Kidney tubule cell (primary cell): ENCODE data around the gene WRAP53.

Source experiments
- DNase-seq: peaks from one replicate; pipeline ENCODE4 v3.0.0-alpha.2; 2018; ENCODE audit warnings: low spot score

WRAP53 gene

DNA sequence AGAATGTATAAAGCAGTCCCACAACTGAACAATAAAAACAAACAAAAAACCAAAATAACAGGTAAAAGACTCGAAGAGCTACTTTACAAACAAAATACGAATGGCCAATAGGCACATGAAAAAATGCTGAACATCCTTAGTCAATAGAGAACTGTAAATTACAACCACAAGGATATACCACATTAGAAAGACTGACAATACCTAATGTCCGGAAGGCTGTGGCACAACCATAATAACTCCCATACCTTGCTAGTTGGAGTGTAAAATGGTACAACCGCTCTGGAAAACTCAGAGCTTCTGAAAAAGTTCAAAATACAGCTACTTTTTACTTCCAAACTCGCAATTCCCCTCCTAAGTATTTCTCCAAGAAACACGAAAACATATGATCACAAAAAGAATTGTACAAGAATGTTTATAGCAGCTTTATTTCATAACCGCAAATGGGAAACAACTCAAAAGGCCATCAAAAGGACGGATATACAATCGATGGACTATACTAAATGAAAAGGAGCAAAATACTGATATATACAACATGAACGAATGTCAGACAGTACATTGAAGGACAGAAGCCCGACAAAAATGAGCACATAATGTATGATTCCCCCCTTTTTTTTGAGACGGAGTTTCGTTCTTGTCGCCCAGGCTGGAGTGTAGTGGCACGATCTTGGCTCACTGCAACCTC lies 3.3 kb upstream of the WRAP53 start:
- no peak for DNase-seq

DNA sequence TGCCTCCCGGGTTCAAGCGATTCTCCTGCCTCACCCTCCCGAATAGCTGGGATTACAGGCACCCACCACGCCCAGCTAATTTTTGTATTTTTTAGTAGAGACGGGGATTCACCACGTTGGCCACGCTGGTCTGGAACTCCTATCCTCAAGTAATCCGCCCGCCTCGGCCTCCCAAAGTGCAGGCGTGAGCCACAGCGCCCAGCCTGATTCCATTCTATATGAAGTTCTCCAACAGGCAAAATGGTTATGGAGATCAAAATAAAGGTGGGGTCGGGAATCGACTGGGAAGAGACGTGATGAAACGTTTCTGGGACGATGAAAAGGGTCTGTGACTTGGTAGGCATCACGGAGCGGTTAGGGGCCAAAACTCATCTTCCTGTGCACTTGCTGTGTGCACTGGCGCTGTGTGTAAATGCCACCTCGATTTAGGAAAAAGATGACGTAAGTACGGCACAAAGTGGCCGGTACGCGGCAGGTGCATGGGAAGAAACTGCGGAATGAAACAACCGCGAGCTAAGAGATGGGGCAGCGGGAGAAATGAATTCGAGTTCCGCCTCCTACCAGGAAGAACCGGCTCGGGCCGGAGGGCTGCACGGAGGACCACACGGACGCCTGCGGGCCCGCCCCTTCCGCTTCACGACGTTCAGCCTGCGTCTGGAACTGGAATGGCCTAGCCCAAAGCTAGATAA lies 2.6 kb upstream of the WRAP53 start:
- peak; percentile 95 for DNase-seq

DNA sequence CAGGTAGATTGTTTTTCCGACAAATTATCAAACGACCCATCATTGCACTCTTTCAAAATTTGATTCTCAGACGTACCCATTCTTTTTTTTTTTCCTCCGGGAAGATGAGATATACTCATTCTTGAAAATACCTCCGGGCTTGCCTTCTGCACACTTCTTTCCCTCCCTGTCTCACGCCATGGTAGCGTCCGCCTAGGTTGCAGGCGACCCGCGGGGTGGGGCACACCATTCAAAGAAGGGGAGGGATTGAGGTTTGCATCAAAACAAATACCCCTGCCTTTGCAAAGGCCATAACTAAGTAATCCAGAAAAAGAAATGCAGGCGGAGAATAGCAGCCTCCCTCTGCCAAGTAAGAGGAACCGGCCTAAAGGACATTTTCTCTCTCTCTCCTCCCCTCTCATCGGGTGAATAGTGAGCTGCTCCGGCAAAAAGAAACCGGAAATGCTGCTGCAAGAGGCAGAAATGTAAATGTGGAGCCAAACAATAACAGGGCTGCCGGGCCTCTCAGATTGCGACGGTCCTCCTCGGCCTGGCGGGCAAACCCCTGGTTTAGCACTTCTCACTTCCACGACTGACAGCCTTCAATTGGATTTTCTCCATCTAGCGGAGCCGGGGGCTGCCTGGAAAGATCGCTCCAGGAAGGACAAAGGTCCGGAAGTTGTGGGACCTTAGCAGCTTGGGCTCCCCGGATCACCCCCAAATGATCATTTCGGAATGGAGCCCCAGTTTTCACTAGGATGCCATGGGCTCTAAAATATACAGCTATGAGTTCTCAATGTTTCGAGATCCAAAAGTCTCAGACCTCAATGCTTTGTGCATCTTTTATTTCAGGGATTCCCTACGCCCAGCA lies 1.8 kb upstream of the WRAP53 start:
- peak; percentile 87 for DNase-seq

DNA sequence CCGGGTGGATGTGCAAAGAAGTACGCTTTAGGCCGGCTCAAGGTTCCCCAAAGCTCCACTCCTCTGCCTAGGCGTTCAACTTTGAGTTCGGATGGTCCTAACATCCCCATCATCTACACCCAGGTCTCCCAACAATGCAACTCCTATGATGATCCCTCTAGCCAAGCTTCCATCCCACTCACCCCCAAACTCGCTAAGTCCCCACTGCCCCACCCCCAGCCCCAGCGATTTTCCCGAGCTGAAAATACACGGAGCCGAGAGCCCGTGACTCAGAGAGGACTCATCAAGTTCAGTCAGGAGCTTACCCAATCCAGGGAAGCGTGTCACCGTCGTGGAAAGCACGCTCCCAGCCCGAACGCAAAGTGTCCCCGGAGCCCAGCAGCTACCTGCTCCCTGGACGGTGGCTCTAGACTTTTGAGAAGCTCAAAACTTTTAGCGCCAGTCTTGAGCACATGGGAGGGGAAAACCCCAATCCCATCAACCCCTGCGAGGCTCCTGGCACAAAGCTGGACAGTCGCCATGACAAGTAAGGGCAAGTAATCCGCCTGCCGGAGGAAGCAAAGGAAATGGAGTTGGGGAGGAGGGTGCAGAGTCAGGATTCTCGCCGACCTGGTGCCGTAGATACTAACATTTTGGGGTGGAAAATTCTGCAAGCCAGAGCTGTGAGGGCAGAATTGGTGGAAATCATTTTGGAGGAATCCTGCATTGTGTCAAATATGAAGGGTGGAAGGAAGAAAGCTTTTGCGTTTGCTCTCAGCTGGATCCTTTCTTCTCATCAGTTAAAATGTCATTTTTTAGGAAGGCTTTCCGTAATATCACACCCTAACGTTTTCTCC lies 987 bp upstream of the WRAP53 start, which contains the start of gene TP53:
TP53 (minus strand) TSS at position 419 of the 836 bp plus-strand sequence. CDS start 10,896 bp downstream, outside the sequence.
- DNase-seq, result peak; percentile 95

DNA sequence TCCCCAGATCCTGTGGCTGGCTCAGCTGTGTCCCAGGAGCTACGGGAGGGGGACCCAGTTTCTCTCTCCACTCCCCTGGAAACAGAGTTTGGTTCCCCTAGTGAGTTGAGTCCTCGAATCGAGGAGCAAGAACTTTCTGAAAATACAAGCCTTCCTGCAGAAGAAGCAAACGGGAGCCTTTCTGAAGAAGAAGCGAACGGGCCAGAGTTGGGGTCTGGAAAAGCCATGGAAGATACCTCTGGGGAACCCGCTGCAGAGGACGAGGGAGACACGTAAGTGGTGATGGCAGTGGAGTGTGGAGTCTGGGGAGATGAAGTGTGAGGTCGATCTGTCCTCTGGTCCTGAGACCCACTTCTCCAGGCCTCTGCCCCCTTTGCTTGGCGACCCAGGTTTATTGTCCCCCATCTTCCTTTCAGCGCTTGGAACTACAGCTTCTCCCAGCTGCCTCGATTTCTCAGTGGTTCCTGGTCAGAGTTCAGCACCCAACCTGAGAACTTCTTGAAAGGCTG lies 585 bp downstream of the WRAP53 start:
- no peak for DNase-seq

DNA sequence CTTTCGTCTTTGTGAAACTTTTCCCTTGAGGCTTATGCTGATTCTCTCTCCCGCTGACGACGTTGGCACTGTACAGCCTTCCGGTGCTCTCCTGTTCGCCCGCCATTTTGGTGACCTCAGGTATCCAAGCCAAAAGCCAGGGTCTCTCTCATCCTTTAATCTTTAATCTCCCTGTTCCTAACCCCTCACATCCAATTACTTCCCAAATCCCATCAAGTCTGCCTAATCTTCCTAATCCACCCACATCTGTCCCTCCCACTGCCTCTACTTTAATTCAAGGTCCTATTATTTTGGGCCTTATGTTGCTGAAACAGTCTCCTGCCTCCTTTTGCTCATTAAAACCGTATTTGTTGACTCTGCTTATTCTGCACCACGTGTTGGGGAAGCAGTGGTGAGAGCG lies 7.3 kb downstream of the WRAP53 start:
- no peak for DNase-seq

DNA sequence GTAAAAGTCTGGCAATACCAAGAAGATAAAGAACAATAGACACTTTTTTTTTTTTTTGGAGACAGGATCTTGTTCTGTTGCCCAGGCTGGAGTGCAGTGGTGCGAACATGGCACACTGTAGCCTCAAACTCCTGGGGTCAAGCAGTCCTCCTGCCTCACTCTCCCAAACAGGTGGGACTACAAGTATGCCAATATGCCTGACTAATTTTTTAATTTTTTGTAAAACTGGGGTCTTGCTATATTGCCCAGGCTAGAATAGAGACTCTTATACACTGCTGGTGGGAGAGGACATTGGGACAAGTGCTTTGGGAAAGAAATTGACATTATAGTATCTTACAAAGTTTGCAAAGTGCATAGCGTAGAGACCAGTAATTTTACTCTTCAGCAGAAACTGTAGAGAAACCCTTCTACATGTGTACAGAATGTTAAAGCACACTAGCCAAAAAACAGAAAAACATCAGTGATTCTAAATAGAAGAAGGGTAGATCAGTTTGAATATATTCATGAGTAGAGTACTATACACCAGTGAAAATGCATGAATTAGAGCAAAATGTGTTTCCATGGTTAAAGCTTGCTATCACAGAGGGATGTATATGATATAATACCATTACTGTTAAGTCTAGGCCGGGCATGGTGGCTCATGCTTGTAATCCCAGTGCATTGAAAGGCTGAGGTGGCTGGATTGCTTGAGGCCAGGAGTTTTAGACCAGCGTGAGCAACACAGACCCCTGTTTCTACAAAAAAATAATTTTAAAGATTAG lies 9.7 kb downstream of the WRAP53 start:
- no peak for DNase-seq

DNA sequence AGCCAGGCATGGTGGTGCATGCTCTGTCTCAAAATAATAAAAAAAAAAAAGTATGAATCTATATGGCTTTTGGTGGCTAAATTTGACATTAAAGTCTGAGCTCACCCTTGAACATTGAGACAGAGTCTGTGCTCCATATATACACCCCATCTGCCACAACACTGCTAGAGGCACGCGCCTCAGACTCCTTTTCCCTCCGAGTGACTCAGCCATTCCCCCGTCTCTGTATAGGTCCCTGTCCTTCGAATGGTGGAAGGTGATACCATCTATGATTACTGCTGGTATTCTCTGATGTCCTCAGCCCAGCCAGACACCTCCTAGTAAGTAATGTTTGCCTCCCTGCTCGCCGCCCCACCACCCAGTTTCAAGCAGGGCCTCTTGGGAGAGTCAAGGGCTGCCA lies 12.2 kb downstream of the WRAP53 start:
- no peak for DNase-seq

DNA sequence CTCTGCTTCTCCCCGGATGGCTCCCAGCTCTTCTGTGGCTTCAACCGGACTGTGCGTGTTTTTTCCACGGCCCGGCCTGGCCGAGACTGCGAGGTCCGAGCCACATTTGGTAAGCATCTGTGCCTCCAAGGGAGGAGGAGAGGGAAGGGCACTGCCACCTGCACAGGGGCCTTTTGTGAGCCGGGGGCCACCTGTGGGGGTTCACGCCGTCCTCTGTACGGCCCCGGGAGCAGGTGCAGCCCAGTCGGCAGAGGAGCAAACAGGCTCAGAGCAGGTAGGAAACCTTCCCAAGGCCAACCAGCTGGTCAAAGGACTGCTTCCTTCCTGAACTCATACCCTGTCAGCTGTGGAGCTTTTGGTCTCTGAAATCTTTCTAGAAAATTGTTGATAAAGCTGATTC lies 13.4 kb downstream of the WRAP53 start:
- no peak for DNase-seq

DNA sequence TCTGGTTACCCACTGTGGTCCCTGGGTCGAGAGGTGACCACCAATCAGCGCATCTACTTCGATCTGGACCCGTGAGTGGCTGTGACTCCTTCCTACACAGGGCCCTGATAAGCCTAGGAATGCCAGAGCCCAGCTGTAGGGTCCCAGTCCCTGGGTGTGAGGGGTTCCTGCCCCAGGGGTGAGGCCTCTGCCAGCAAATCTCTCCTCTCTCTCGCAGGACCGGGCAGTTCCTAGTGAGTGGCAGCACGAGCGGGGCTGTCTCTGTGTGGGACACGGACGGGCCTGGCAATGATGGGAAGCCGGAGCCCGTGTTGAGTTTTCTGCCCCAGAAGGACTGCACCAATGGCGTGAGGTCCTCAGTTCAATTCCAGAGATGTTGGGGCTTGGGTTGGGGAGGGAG lies 14.5 kb downstream of the WRAP53 start:
- DNase-seq, result no peak

DNA sequence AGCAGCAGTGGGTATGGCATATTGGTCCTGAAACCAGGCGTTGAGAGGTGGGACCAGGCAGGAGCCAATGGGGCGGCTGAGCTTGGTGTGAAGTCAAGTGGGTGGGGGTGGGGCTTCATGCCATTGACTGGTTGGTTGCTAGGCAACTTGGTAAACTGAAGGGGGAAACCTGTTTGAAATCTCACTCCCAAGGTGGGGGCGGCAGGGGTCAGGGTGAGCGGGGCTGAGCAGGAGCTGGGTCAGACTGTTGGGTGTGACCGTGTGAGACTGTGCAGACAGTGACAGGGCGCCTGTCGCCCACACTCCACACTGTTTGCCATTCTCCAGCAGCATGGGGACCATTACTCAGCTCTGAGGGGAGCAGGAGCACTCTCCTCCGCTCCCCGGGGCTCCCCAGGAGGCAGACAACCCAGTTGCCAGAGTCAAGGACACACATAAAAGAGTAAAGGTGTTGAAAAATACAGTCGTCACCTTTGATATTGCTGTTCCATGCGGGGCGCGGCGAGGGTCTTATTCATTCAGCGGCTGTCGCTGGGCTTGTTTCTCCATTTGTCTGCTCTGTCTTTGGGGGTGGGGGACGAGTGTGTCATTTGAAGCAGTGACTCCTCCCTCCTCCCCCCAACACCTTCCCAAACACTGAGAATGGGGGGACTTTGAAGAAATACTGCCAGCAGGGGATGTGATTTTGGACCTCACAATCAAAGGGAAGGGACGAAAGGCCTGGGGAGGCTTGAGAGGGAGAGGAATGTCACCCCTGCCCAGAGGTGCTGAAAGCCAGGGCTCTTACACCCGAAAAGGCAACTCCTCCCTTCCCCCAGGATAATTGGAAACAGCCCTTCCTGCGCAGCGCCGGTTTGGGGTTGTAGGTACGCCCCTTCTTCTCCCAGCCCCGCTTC lies 15.6 kb downstream of the WRAP53 start:
- DNase-seq, result peak; percentile 45

DNA sequence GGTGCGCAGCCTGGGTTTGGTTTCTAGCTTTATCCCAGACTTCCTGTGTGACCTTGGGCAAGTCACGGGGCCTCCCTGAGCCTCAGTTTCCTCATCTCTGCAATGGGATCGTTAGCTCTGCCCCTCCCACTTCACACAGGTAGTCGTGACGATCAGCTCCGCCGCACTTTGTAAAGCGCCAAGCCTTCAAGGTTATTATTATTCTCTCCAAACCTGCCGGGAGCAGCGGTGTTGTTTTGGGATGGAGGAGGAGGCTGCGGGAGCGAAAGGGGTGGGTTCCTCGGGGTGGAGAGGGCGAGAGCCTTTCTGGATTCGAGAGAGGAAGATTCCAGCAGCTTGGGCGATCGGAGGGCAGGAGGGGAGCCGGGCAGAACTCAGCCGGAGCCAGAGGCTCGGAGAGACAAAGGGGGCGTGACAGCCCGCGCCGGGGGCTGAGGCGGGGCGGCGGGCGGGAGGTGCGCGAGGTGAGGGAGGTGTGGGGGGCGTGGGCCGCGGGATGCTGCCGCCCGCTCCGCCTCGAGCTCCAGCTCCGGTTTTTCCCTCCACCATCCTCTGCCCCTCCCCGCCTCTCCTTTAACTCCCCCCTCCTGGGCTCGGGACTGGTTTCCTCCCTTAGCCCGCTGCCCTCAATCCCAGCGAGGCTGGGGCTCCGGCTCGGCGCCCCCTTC lies 16.5 kb downstream of the WRAP53 start, which contains the start of gene EFNB3:
EFNB3 (plus strand) TSS at position 602 of the 668 bp plus-strand sequence. CDS start 397 bp downstream, outside the sequence.
- no peak for DNase-seq

DNA sequence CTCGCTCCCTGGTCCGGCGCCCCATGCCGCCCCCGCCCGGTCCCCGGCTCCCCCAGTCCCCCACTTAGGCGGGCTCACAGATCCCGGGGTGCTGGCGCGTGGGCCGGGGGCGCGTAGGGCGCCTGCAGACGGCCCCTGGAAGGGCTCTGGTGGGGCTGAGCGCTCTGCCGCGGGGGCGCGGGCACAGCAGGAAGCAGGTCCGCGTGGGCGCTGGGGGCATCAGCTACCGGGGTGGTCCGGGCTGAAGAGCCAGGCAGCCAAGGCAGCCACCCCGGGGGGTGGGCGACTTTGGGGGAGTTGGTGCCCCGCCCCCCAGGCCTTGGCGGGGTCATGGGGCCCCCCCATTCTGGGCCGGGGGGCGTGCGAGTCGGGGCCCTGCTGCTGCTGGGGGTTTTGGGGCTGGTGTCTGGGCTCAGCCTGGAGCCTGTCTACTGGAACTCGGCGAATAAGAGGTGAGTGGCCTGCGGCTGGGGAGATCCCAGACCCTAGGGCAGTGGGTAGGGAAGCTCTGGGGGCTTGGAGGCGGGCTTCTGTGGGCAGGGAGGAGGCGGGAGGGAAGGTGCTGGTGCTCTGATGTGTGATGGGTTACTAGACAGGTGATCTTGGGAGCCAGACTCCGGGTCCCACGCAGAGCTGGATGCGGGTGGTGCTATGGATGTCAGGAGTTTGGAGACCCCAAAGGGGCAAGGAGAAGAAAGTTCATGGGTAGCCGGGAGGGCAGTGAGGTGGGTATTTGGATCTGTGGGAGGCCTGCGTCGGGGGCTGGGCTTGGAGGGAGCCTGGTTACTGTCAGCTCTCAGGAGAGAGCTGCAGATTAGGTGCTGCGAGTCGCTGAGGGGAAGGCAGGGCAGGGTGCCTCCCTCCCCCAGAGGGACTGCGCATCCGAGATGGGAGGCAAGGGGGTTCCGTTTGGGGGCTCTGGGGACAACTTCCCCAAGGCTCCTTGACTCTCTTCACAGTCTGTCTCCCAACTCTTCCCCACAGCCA lies 17.3 kb downstream of the WRAP53 start:
- DNase-seq, result no peak

DNA sequence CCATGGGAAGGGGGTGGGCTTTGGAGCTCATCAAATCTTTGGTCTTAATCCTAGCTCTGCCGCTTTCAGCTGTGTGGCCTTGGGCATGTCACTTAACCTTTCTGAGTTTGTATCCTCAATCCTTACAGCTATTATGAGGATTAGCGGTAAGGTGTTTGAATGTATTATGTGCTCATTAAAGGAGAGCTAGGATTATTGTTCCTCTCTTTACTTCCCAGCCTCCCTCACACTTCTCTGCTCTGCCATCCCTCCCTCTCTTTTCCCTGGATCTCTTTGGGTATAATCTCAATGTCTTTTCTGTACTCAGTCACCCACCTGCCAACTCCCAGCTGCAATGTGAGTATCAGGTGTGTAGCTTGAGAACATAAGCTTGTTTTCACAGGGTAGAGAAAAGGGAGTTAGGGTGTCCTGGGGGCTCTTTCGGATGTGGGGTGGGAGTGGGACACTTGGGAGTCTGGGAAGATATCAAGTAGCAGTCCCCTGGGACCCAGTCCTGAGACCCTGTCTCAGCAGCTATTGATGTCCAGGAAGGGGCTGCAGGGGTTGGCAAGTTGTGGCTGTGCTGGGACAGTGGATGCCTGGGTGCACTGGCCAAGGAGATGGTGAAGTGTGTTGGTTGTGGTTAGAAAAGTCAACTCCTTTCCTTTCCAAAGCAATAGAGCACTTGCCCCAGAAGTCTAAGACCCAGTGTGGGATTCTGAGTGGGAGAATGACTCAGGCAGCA lies 18.5 kb downstream of the WRAP53 start:
- DNase-seq, result no peak

DNA sequence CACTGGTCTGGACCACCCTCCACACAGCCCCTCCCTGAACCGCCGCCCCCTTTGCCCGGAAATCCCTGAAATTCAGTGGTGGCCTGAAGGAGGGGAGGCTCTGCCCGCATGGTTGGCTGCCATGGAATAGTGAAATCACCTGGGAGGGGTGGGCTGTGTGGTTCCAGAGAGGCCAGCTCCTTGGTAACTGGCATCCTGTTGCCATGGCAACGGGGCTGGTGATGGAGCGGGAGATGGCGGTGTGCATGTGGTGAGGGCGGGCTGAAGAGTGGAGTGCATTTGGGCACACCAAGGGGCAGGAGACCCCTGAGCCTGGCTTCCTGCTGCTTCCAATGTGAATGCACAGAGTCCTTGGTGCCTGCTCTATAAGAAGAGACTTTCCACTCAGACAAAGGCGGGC lies 19.2 kb downstream of the WRAP53 start:
- DNase-seq, result no peak

DNA sequence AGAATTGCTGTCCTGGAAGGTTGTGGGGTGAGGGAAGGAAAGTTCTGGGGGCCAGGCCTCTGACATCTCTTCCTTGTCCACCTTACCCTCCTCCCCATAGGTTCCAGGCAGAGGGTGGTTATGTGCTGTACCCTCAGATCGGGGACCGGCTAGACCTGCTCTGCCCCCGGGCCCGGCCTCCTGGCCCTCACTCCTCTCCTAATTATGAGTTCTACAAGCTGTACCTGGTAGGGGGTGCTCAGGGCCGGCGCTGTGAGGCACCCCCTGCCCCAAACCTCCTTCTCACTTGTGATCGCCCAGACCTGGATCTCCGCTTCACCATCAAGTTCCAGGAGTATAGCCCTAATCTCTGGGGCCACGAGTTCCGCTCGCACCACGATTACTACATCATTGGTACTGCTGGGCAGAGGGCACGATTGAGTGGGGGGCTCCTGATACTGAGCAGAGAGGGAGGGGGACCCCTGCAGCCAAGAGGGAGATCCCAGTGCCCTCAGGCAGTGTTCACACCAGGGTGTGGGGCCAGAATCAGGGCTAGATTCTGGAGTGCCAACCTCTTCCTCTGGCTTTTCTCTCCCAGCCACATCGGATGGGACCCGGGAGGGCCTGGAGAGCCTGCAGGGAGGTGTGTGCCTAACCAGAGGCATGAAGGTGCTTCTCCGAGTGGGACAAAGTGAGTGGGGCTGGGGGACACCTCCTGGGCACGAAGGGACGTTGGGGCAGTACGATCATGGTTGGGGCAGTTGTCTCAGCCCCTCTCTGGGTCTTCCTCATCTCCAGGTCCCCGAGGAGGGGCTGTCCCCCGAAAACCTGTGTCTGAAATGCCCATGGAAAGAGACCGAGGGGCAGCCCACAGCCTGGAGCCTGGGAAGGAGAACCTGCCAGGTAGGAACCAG lies 19.8 kb downstream of the WRAP53 start:
- no peak for DNase-seq
